Placental epithelial cell (primary cell): ENCODE measurements around the gene MYOZ1. TPM values are rescaled to one million over a fixed set of nuclear protein-coding genes. Genes with fewer than 3 reads are reported as not detected.

Experiments
- total RNA-seq: library from RNA; depleted of rRNA; stranded (reverse); fragments of >200 nt; gene quantifications from 2 replicates; pipeline ENCODE4 v1.2.3, GENCODE V29; 2012

MYOZ1 gene
- 0.43 and 0.79 TPM in 2 replicates for total RNA-seq

GRCh38 chr10:73641328-73642060 lies at the start of gene MYOZ1:
MYOZ1 (minus strand) TSS chr10:73641474; CDS start chr10:73640017, 1,457 bp downstream.

GRCh38 chr10:73655990-73656298 lies 14.7 kb upstream of the MYOZ1 start, which contains the start of gene SYNPO2L:
SYNPO2L (minus strand) TSS chr10:73656029; CDS start chr10:73655922, 107 bp downstream.

GRCh38 chr10:73590881-73591799 lies 50.1 kb downstream of the MYOZ1 start, which contains the start of gene USP54:
USP54 (minus strand) TSS chr10:73591342; CDS start chr10:73575658, 15,684 bp downstream.

Other genes starting within 250 kb of the MYOZ1 start
- gene ANXA7, start 227.4 kb downstream of the MYOZ1 start, total RNA-seq, result 41.2 and 80.4 TPM in 2 replicates
- gene MSS51, start 207.9 kb downstream of the MYOZ1 start, total RNA-seq, result 1.1 and 1.6 TPM in 2 replicates
- 20.3 and 22.8 TPM in 2 replicates for gene PPP3CB, start 145.4 kb downstream of the MYOZ1 start, total RNA-seq
- gene USP54, start 50.1 kb downstream of the MYOZ1 start, total RNA-seq, result 7.9 and 8.5 TPM in 2 replicates
- gene SYNPO2L, start 14.6 kb upstream of the MYOZ1 start, total RNA-seq, result under 0.01 TPM in 1 of 2 replicates, not detected in the other
- gene AGAP5, start 56.6 kb upstream of the MYOZ1 start, total RNA-seq, result 2.7 and 4.9 TPM in 2 replicates
- 56.1 and 94.3 TPM in 2 replicates for gene SEC24C, start 102.9 kb upstream of the MYOZ1 start, total RNA-seq
- 13.6 and 16.5 TPM in 2 replicates for gene CHCHD1, start 140.6 kb upstream of the MYOZ1 start, total RNA-seq
- gene ZSWIM8, start 144.1 kb upstream of the MYOZ1 start, total RNA-seq, result 85.6 and 122 TPM in 2 replicates
- gene NDST2, start 170.1 kb upstream of the MYOZ1 start, total RNA-seq, result 12.5 and 16.1 TPM in 2 replicates
- 30.6 and 30.9 TPM in 2 replicates for gene CAMK2G, start 233.1 kb upstream of the MYOZ1 start, total RNA-seq